Upper lobe of left lung (tissue), 4 donors: ENCODE measurements around the gene FBXW8.

Experiments
- CTCF ChIP-seq, 6 experiments: fragments of 450-650 bp in 4 of 6; fragments of 200-600 bp in 2 of 6; sonication (generic) in 2 of 6; IDR thresholded peaks; one replicate each; pipeline ENCODE4 v1.5.1; 2016 to 2019; ENCODE audit warnings: antibody characterized with exemption in 6 of 6
- POLR2AphosphoS5 ChIP-seq, 2 donors: sonication (generic); formaldehyde crosslinking; IDR thresholded peaks; one replicate each; pipeline ENCODE4 v1.5.1; 2017; ENCODE audit warnings: antibody characterized with exemption in 2 of 2

- no peak for TF ChIP-seq CTCF (IDR thresholded peaks at IDR 0.05)
- TF ChIP-seq POLR2AphosphoS5 (IDR thresholded peaks at IDR 0.05), result no peak
These were observed 28.8 kb upstream of the FBXW8 start for GRCh38 chr12:116881877-116882507.
